ENCODE results near the gene DUSP10. TPM values are rescaled to one million over a fixed set of nuclear protein-coding genes. Genes with fewer than 3 reads are reported as not detected.
A peak's percentile ranks its signal among the peaks of the same experiment; 100 is the strongest.

Gene DUSP10
- total RNA-seq, 2 donors from 2014 or later = 6.5 to 11.7 TPM

DNA sequence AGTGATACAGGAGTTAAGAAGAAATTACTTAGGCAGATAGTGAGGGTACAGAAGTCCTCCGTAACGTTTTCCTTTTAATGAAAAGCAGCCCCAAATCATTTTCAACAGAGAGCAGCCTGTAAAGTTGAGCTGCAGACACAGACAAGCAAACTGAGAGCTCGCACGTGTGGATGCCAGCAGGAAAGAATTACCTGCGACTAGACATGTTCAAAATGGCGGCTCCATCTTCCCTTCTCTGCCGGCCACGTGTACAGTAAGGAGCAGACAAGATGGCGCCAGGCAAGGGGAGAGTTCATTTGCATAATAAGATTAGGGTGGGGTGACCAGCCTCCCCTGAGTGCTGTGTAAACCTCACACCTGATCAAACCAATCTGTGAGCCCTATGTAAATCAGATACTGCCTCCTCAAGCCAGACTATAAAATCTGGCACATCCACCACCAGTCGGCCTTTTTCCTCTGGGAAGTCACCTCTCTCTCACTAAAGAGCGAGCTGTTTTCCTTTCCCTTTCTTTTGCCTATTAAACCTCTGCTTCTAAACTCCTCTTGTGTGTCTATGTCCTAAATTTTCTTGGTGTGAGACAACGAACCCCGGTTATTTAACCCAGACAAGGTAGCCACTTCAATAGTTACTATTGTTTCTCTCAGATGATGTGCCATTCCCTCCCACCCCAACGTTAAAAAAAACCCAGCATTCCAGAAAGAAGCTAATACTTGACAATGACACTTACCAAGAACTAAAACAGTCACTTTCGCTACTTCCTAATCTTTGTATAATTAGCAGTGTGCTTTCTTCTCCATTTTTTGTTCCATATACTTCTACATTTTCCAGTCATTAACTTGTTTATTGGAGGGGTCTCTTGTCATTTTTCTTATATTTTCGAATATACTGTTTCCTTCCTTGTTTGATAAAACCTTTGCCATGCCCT lies 27.4 kb downstream of the DUSP10 start:
- TF ChIP-seq, protein P1, sequence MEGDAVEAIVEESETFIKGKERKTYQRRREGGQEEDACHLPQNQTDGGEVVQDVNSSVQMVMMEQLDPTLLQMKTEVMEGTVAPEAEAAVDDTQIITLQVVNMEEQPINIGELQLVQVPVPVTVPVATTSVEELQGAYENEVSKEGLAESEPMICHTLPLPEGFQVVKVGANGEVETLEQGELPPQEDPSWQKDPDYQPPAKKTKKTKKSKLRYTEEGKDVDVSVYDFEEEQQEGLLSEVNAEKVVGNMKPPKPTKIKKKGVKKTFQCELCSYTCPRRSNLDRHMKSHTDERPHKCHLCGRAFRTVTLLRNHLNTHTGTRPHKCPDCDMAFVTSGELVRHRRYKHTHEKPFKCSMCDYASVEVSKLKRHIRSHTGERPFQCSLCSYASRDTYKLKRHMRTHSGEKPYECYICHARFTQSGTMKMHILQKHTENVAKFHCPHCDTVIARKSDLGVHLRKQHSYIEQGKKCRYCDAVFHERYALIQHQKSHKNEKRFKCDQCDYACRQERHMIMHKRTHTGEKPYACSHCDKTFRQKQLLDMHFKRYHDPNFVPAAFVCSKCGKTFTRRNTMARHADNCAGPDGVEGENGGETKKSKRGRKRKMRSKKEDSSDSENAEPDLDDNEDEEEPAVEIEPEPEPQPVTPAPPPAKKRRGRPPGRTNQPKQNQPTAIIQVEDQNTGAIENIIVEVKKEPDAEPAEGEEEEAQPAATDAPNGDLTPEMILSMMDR (conservative IDR thresholded peaks at IDR 0.05) = no peak
- Histone ChIP-seq H3K27ac (ENCODE audit: low read depth, low read length) (no peak overlapping the region), H3K9me3 (ENCODE audit: control insufficient read depth, low read length) (peaks cover 9% of the 10 kb centered on the region), H3K4me1 (ENCODE audit: control insufficient read depth, insufficient read depth, low read length) (peaks cover 29% of the 10 kb centered on the region), H3K36me3 (ENCODE audit: control insufficient read depth, insufficient read depth, low read length) (peaks cover 81% of the 10 kb centered on the region), H3K4me3 (ENCODE audit: low read length) (peak overlapping the region; percentile 30), H3K9ac (ENCODE audit: extremely low read depth, low read length, poor library complexity, severe bottlenecking) (no peak overlapping the region), H3K27me3 (ENCODE audit: control insufficient read depth, insufficient read depth, low read length, poor library complexity, severe bottlenecking) (no peaks in the 10 kb centered on the region)
- peaks cover 71% of the 10 kb centered on the region for H3K4me1 Mint-ChIP-seq
- peaks cover 11% of the 10 kb centered on the region for H3K9me3 Mint-ChIP-seq
- H3K36me3 Mint-ChIP-seq (ENCODE audit: low read depth) = peaks cover 14% of the 10 kb centered on the region
- no peak overlapping the region for H3K4me3 Mint-ChIP-seq
- H3K27me3 Mint-ChIP-seq (ENCODE audit: insufficient read depth) = peaks cover 12% of the 10 kb centered on the region
- peak; percentile 88 for DNase-seq
- H3K27ac Mint-ChIP-seq = peak overlapping the region; percentile 69
- WGBS, 2 experiments (ENCODE audit: insufficient coverage in 1 of 2, insufficient read length in 1 of 2) = 79 to 82% methylated on average over 10 to 16 of the region's 16 CpGs

DNA sequence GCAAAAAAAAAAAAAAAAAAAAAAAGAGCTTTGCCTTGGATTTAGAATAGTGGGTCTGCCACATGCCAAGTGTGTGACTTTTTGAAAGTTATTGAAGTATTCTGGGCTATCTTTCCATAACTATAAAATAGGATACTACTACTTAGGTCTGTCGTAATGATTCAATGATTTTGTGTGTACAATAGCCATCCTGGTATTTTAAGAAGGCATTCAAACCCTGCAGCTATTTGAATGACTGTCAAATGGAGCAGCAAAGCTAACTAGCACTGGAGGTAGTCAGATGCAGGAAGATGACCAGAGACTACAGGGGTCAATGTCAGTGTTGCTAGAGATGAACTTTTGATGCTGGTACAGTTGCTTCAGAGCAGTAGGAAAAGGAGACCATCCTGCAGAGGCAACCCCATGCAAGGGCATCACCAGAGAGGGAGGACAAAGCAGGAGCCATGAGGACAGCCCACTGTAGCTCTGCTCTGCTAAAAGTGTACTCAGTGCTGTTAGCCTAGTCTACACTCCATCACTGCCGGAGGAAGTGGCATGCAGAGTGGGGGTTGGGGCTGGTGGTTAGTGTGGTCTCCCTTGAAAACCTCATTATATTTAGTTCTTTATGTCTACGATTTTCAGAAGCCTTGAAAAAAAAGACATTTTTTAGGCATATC lies 29.0 kb downstream of the DUSP10 start:
- Histone ChIP-seq H3K4me1 (ENCODE audit: control insufficient read depth, insufficient read depth, low read length) (peaks cover 25% of the 10 kb centered on the region), H3K4me3 (ENCODE audit: low read length) (no peak overlapping the region), H3K27me3 (ENCODE audit: control insufficient read depth, insufficient read depth, low read length, poor library complexity, severe bottlenecking) (no peaks in the 10 kb centered on the region), H3K36me3 (ENCODE audit: control insufficient read depth, insufficient read depth, low read length) (peaks cover 79% of the 10 kb centered on the region), H3K9ac (ENCODE audit: extremely low read depth, low read length, poor library complexity, severe bottlenecking) (no peak overlapping the region), H3K9me3 (ENCODE audit: control insufficient read depth, low read length) (peaks cover 9% of the 10 kb centered on the region), H3K27ac (ENCODE audit: low read depth, low read length) (no peak overlapping the region)
- H3K9me3 Mint-ChIP-seq = peaks cover 11% of the 10 kb centered on the region
- H3K27ac Mint-ChIP-seq = no peak overlapping the region
- peaks cover 63% of the 10 kb centered on the region for H3K4me1 Mint-ChIP-seq
- WGBS, 2 experiments (ENCODE audit: insufficient coverage in 1 of 2, insufficient read length in 1 of 2) = 94 to 100% methylated on average over 2 to 3 of the region's 3 CpGs
- H3K27me3 Mint-ChIP-seq (ENCODE audit: insufficient read depth) = peaks cover 11% of the 10 kb centered on the region
- peaks cover 14% of the 10 kb centered on the region for H3K36me3 Mint-ChIP-seq (ENCODE audit: low read depth)
- TF ChIP-seq, protein P1 (conservative IDR thresholded peaks at IDR 0.05) = no peak
- no peak overlapping the region for H3K4me3 Mint-ChIP-seq
- no peak for DNase-seq

DNA sequence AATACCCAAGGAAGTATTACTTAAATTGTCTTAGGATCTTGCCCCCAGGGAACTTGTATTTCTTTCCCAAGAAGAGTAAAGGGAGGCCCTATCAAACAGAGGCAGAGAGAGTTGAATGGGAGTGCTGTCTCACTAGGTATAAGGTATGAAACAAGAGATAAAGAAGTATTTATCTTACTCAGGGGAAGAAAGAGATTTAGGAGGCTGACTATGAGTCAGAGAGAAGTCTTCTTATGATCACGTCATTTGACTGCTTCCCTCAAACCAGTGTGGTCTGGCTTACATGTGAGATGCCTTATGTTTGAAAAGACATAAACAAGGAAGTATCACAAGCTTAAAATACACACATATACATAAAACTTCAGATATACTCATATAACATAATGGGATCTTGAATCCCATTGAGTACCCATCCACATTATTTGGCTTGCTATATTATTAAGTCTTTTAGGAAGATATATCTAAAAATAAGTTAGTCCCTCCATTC lies 29.6 kb downstream of the DUSP10 start:
- Histone ChIP-seq H3K4me1 (ENCODE audit: control insufficient read depth, insufficient read depth, low read length) (peaks cover 25% of the 10 kb centered on the region), H3K36me3 (ENCODE audit: control insufficient read depth, insufficient read depth, low read length) (peaks cover 74% of the 10 kb centered on the region), H3K4me3 (ENCODE audit: low read length) (no peak overlapping the region), H3K9ac (ENCODE audit: extremely low read depth, low read length, poor library complexity, severe bottlenecking) (no peak overlapping the region), H3K27ac (ENCODE audit: low read depth, low read length) (no peak overlapping the region), H3K9me3 (ENCODE audit: control insufficient read depth, low read length) (peaks cover 9% of the 10 kb centered on the region), H3K27me3 (ENCODE audit: control insufficient read depth, insufficient read depth, low read length, poor library complexity, severe bottlenecking) (no peaks in the 10 kb centered on the region)
- DNase-seq = no peak
- TF ChIP-seq, protein P1 (conservative IDR thresholded peaks at IDR 0.05) = no peak
- peaks cover 57% of the 10 kb centered on the region for H3K4me1 Mint-ChIP-seq
- 78% methylated on average over 1 of the region's 1 CpG; no CpG with 5 or more reads in 1 of the 2 experiments for WGBS, 2 experiments (ENCODE audit: insufficient coverage in 1 of 2, insufficient read length in 1 of 2)
- peaks cover 8% of the 10 kb centered on the region for H3K27me3 Mint-ChIP-seq (ENCODE audit: insufficient read depth)
- H3K36me3 Mint-ChIP-seq (ENCODE audit: low read depth) = peaks cover 14% of the 10 kb centered on the region
- no peak overlapping the region for H3K27ac Mint-ChIP-seq
- peaks cover 11% of the 10 kb centered on the region for H3K9me3 Mint-ChIP-seq
- H3K4me3 Mint-ChIP-seq = no peak overlapping the region
